DMS153 treated with DMSO at 0.1 percent for 48 hours (cell line): Measurements from ENCODE around the gene MBNL2.

Experiments used
- DNase-seq: peaks from one replicate; lab custom pipeline; 2025; ENCODE audit not compliant: unreplicated experiment; lab: John Stamatoyannopoulos, UW

The MBNL2 gene

DNA sequence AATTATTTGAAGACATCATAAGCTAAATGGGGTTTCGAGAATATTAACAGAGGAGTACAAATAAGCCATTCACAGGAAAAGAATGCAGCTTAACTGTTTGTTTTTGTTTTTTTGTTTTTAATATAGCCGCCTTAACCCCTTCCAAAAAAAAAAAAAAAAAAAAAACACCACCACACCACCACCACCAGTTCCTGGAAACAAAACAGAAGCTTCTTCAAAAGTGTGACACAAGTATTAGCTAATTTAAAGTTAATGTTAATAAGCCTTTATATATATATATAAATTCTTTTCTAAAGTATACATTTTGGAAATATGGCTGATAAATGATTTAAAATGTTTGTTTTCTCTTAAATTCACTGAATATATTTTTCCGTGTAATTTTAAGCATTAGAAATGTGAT, 213.2 kb downstream of the MBNL2 start:
- DNase-seq, result no peak

DNA sequence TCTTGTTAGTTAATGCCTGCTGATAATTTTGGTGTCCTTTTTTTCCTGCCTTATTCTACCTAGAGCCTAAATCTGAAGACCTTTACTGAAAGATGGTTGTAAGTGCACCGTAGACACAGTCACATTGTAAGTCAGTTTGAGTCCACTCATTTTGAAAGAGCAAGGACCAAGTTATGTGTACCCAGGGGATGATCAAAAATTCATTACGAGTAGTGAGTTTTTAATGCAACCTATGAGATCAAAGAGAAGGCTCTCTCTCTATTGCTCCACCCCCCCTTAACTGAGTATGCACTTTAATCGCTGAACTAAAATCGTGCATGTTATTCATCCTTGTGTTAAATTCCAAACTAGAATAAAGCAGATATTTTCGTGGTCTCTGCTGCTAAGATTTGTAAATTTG, 213.7 kb downstream of the MBNL2 start:
- DNase-seq, result no peak

DNA sequence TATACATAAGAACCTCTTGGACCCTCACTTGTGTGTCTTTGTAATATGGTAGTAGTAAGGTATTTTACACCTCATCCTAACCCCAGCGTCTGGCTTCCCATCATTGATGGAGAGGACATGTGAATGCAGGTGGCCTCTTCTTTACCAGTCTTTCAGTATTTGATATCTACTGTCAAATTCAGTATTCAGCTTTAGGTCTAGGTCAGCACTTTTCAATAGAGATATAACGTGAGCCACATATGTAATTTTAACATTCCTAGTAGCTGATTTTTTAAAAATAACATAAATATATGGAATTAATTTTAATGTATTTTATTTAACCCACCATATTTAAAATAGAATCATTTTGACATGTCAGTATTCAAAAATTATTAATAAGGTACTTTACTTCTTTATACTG, 214.7 kb downstream of the MBNL2 start:
- DNase-seq, result no peak

DNA sequence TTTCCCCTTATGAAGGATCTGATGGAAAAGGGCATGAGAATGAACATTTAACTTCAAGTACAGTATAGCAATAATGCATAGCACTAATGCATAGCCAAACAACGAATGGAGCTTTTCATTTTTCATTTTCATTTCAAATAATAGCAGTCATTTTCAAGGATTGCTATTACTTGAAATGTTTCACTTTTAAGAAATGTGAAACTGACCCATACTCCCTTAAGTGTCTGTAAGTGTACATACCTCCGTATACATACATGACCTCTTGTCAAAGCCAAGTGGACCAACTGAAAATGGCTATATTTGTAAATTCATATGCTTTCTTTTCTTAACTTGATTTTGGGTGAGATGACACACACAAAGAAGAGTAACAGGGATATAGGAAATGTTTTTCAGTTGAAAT, 215.6 kb downstream of the MBNL2 start:
- DNase-seq, result no peak

DNA sequence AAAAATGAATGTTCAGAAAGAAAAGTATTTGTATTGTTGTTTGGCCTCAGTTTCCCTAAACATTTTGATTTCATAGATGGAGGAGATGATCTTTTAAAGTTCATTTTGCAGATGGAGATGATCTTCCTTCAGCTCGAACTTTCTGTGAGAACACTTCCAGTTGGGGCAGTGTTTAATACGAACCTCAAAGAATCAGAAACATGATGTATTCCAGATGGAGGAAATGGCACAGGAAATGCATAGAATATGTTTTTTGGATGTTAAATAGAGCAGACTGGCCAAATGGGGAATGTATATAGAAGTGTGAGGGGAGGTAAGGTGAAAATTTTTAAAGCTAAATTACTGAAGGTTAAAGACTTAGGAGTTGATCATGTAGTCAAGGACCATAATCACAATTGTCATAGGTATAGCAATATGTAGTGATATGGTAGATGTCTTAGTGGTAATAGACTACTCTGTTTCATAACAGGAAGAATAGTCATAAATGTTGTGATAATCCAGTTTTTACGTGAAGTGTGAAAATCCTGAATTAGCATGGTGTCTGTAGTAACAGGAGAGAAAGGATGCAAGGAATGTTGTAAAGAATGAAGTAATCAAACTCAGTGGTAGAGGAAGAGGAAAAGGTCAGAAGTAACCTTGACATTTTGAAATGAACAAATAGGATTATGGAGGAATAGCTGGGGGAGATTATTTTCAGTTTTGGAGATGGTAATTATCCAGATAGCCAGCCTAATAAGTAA, 216.9 kb downstream of the MBNL2 start:
- no peak for DNase-seq

DNA sequence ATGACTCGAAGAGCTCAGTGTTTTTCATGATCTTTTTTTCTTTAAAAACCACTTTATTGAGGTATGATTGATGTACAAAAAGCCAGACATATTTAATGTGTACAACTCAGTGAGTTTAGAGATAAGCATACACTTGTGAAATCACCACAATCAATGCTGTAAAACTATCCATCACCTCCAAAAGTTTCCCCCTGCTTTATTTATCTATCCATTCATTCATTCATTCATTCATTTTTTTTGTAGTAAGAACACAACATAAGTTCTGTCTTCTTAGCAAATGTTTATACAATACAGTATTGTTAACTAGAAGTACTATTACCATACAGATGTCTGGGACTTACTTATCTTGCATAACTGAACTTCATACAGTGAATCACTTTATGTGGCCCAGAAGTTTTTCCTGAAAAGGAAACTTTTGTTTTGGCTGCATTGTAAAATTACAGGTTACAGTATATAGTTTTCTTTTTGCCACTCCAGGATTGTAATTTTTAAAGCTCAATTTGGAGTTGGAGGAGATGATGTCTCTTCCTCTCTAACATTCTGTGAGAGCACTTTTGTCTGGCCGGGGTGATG, 218.6 kb downstream of the MBNL2 start:
- no peak for DNase-seq

DNA sequence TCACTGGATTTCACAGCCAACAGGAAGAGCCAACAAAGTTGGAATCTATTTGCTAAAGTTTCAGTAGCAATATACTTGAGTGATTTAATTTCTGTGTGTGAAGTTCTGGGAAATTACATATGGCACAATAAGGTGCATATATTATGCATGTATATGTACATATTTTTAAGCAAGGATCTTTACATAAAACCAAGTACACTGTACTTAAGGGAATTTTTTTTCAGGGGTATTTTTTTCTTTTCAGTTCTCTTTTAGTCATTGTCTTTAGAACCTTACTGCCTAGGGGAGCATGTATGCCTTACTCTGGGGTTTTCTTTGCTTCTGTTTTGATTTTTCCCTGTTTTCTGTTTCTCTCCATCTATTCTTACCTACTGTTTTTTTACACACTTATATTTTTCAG, 219.2 kb downstream of the MBNL2 start:
- DNase-seq, result no peak
